Endodermal cell (in vitro differentiated cells): Measurements from ENCODE around the gene CABLES2. TPM values are rescaled to one million over a fixed set of nuclear protein-coding genes. Genes with fewer than 3 reads are reported as not detected.

ENCODE experiments used
- DNase-seq: peaks from one replicate; pipeline ENCODE4 v3.0.0-alpha.2; 2017
- H3K27ac ChIP-seq: 2 replicates; pipeline ENCODE4 v1.5.1; 2013; ENCODE audit warnings: mild to moderate bottlenecking, low read depth, low read length, moderate library complexity
- H3K27me3 ChIP-seq: 2 replicates; pipeline ENCODE4 v1.6.1; 2013; ENCODE audit warnings: mild to moderate bottlenecking, low read length, moderate library complexity; ENCODE audit not compliant: insufficient read depth, control insufficient read depth, poor library complexity, severe bottlenecking
- H3K36me3 ChIP-seq: 2 replicates; pipeline ENCODE4 v1.7.0; 2013; ENCODE audit warnings: mild to moderate bottlenecking, low read length, moderate library complexity; ENCODE audit not compliant: control insufficient read depth, insufficient read depth
- H3K4me1 ChIP-seq: one replicate; pipeline ENCODE4 v1.7.0; 2013; ENCODE audit warnings: low read length; ENCODE audit not compliant: control insufficient read depth, insufficient read depth
- H3K4me3 ChIP-seq: 2 replicates; pipeline ENCODE4 v1.5.1; 2013; ENCODE audit warnings: mild to moderate bottlenecking, low read length, moderate library complexity
- H3K9ac ChIP-seq: 2 replicates; pipeline ENCODE4 v1.6.1; 2013; ENCODE audit warnings: mild to moderate bottlenecking, low read length, moderate library complexity; ENCODE audit not compliant: poor library complexity, severe bottlenecking; ENCODE audit errors: extremely low read depth
- H3K9me3 ChIP-seq: 2 replicates; pipeline ENCODE4 v1.6.1; 2013; ENCODE audit warnings: mild to moderate bottlenecking, low read length, moderate library complexity; ENCODE audit not compliant: control insufficient read depth
- H3K27ac Mint-ChIP-seq: 2 replicates; pipeline ENCODE4 v1.8.0; 2020; ENCODE audit warnings: mixed read lengths
- H3K27me3 Mint-ChIP-seq: 2 replicates; pipeline ENCODE4 v1.8.0; 2021; ENCODE audit warnings: mild to moderate bottlenecking, mixed read lengths; ENCODE audit not compliant: insufficient read depth
- H3K36me3 Mint-ChIP-seq: 2 replicates; pipeline ENCODE4 v1.8.0; 2020; ENCODE audit warnings: low read depth, mixed read lengths
- H3K4me1 Mint-ChIP-seq: 2 replicates; pipeline ENCODE4 v1.8.0; 2020; ENCODE audit warnings: mixed read lengths
- H3K4me3 Mint-ChIP-seq: 2 replicates; pipeline ENCODE4 v1.8.0; 2020; ENCODE audit warnings: mild to moderate bottlenecking, moderate library complexity, mixed read lengths
- H3K9me3 Mint-ChIP-seq: 2 replicates; pipeline ENCODE4 v1.8.0; 2020; ENCODE audit warnings: mild to moderate bottlenecking, mixed read lengths
- WGBS, 2 experiments: methylation state at CpG; one replicate each; pipeline versions ENCODE4 v1.1.5 to v1.1.7; 2013; ENCODE audit warnings: missing lambda C conversion rate in 2 of 2, mixed read lengths in 1 of 2; ENCODE audit not compliant: insufficient coverage in 1 of 2, insufficient read length in 1 of 2; 5-methylcytosine and 5-hydroxymethylcytosine counted together
- total RNA-seq, 2 donors: library from RNA; stranded (reverse); fragmentation: NEBNext Ultra II Directional in 1 of 2; extraction: Animal tissue kit (Norgen Biotek cat#: 25700) in 1 of 2; gene quantifications; 2 replicates in 1 of 2; 3 replicates in 1 of 2; pipeline ENCODE4 v1.2.1, GENCODE V29; 2021
- TF ChIP-seq, protein P1 (sequence below): fragments of 200-600 bp; sonication (generic); conservative IDR thresholded peaks from 2 replicates; pipeline ENCODE4 v1.5.0; 2021; ENCODE audit warnings: antibody characterized with exemption, mild to moderate bottlenecking

CABLES2 gene
- total RNA-seq, 2 donors from 2014 or later = 10.4 to 15.6 TPM

DNA sequence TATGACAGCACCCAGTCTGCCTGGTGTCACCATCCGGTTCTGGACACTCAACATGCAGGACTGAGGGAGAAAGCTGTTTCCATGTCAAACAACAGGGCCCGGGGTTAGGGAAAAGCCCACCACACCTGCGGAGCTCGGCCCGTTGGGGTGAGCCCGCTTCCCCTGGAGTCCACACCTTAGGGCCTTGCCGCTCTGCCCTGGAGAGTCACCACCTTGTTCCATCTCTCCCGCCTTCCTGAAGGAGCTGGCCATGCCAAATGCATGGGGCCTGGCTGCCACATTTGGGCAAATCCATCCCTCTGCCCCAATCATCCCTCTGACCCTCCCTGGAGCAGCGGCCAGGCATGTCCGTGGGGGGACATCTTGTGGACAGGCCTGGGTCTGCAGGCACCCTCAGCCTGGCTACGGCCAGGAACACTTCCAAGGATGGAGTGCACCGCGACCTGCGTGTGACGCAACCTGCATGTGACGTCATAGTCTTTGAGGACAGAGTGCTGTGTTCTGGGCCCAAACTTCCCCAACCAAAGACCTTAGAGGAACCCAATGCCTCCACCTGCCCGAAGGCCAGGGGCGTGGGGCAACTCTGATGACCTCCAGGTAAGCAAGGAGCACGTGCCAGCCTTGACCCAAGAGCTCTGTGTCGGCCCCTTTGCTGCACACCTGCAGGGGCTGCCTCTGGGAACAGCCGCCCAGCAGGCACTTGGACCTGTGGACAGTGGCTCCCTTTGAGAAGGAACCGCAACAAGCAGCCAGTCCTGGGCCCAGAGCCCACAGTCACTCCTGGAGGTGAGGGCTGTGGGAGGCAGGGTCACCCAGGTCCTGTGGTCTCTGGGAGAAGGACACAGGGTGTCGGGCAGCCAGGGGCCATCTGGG lies 1.7 kb downstream of the CABLES2 start:
- peak; percentile 83 for DNase-seq
- Histone ChIP-seq H3K9ac (no peak overlapping the region), H3K4me3 (no peak overlapping the region)

GRCh38 chr20:62404761-62405107 lies 2.4 kb downstream of the CABLES2 start:
- H3K27me3 Mint-ChIP-seq = peaks cover 12% of the 10 kb centered on the region
- no peak overlapping the region for H3K9ac ChIP-seq

More for the DNA sequence above, 1.7 kb downstream of the CABLES2 start:
- no peak overlapping the region for H3K27ac ChIP-seq
- TF ChIP-seq, protein P1, sequence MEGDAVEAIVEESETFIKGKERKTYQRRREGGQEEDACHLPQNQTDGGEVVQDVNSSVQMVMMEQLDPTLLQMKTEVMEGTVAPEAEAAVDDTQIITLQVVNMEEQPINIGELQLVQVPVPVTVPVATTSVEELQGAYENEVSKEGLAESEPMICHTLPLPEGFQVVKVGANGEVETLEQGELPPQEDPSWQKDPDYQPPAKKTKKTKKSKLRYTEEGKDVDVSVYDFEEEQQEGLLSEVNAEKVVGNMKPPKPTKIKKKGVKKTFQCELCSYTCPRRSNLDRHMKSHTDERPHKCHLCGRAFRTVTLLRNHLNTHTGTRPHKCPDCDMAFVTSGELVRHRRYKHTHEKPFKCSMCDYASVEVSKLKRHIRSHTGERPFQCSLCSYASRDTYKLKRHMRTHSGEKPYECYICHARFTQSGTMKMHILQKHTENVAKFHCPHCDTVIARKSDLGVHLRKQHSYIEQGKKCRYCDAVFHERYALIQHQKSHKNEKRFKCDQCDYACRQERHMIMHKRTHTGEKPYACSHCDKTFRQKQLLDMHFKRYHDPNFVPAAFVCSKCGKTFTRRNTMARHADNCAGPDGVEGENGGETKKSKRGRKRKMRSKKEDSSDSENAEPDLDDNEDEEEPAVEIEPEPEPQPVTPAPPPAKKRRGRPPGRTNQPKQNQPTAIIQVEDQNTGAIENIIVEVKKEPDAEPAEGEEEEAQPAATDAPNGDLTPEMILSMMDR = peak; percentile 74
- no peaks in the 10 kb centered on the region for H3K9me3 ChIP-seq
- Mint-ChIP-seq H3K9me3 (no peaks in the 10 kb centered on the region), H3K27me3 (peaks cover 14% of the 10 kb centered on the region), H3K4me3 (peak overlapping the region; percentile 66), H3K36me3 (peaks cover 7% of the 10 kb centered on the region), H3K27ac (no peak overlapping the region), H3K4me1 (peaks cover 6% of the 10 kb centered on the region)
- 85 to 93% methylated on average over 13 to 23 of the region's 23 CpGs for WGBS, 2 experiments
- no peaks in the 10 kb centered on the region for H3K36me3 ChIP-seq
- H3K27me3 ChIP-seq = peaks cover 6% of the 10 kb centered on the region
- peaks cover 4% of the 10 kb centered on the region for H3K4me1 ChIP-seq

DNA sequence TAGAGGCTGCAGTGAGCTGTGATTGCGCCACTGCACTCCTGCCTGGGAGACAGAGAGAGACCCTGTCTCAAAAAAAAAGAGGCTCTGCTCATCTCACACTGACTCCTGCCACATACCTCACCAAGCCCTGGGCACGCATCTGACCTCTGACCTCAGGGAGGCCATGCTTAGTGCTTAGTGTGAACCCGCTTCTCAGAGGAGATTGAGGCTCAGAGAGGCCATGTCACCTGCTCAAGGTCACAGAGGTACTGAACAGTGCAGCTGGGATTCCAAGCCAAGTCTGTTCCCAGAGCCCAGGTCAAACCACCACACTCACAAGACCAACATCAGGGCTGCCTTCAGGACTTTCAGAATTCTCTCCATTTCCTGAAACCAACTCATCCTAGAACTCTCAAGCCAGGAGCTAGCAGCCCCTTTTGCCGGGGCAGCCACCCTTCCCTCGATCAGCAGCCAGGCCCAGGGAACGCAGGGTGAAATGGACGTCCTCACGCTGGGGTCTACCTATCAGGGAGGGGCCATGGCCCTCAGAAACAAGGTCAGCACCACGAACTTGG lies 2.9 kb downstream of the CABLES2 start:
- Histone ChIP-seq H3K36me3 (no peaks in the 10 kb centered on the region), H3K27me3 (peaks cover under 1% of the 10 kb centered on the region), H3K9me3 (no peaks in the 10 kb centered on the region), H3K9ac (no peak overlapping the region), H3K27ac (no peak overlapping the region), H3K4me1 (peaks cover 4% of the 10 kb centered on the region), H3K4me3 (no peak overlapping the region)
- peaks cover 6% of the 10 kb centered on the region for H3K4me1 Mint-ChIP-seq
- peaks cover 7% of the 10 kb centered on the region for H3K36me3 Mint-ChIP-seq
- 92 to 98% methylated on average over 8 to 9 of the region's 9 CpGs for WGBS, 2 experiments
- H3K9me3 Mint-ChIP-seq = no peaks in the 10 kb centered on the region
- DNase-seq = no peak
- H3K4me3 Mint-ChIP-seq = no peak overlapping the region
- no peak overlapping the region for H3K27ac Mint-ChIP-seq
- TF ChIP-seq, protein P1 = no peak
- H3K27me3 Mint-ChIP-seq = peaks cover 7% of the 10 kb centered on the region

More at GRCh38 chr20:62404761-62405107, 2.4 kb downstream of the CABLES2 start:
- no peaks in the 10 kb centered on the region for H3K36me3 ChIP-seq
- peaks cover 6% of the 10 kb centered on the region for H3K27me3 ChIP-seq
- H3K4me3 ChIP-seq = no peak overlapping the region
- no peak for DNase-seq
- no peak overlapping the region for H3K27ac ChIP-seq
- H3K27ac Mint-ChIP-seq = no peak overlapping the region
- H3K36me3 Mint-ChIP-seq = peaks cover 7% of the 10 kb centered on the region
- TF ChIP-seq, protein P1 = no peak
- H3K4me3 Mint-ChIP-seq = no peak overlapping the region
- 90 to 96% methylated on average over 11 to 12 of the region's 12 CpGs for WGBS, 2 experiments
- H3K9me3 ChIP-seq = no peaks in the 10 kb centered on the region
- H3K4me1 ChIP-seq = peaks cover 4% of the 10 kb centered on the region
- peaks cover 6% of the 10 kb centered on the region for H3K4me1 Mint-ChIP-seq
- no peaks in the 10 kb centered on the region for H3K9me3 Mint-ChIP-seq
